ENCODE data around the gene POLN.

The POLN gene

DNA sequence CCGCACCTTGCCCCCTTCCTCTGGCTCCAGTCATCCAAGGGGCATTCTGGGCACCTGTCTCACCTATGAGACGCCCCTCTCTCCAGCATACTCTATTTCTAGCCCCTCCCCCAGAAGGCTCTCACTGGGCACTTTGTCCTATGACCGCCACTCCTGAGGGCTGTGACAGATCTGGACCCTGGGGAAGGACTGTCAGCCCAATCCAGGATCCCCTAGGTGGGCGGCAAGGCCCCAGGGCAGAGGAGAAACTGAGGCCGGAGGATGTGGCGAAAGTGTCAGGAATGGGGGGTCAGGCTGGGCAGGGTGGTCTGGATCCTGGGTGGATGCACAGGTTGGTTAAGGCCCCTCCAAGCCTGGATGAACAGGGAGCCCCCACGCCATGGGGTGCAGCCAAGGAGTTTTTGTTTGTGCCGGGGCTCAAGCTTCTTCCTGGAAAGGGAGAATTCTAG, 198.9 kb downstream of the POLN start:
- no peak for TF ChIP-seq EZH2phosphoT487 (IDR thresholded peaks at IDR 0.05; ENCODE audit: borderline replicate concordance)
- TF ChIP-seq, protein P1, sequence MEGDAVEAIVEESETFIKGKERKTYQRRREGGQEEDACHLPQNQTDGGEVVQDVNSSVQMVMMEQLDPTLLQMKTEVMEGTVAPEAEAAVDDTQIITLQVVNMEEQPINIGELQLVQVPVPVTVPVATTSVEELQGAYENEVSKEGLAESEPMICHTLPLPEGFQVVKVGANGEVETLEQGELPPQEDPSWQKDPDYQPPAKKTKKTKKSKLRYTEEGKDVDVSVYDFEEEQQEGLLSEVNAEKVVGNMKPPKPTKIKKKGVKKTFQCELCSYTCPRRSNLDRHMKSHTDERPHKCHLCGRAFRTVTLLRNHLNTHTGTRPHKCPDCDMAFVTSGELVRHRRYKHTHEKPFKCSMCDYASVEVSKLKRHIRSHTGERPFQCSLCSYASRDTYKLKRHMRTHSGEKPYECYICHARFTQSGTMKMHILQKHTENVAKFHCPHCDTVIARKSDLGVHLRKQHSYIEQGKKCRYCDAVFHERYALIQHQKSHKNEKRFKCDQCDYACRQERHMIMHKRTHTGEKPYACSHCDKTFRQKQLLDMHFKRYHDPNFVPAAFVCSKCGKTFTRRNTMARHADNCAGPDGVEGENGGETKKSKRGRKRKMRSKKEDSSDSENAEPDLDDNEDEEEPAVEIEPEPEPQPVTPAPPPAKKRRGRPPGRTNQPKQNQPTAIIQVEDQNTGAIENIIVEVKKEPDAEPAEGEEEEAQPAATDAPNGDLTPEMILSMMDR (conservative IDR thresholded peaks at IDR 0.05; ENCODE audit: low read length): no peak
- Histone ChIP-seq H3F3A (ENCODE audit: low read depth) (no peaks in the 10 kb centered on the region), H3K27me3 (ENCODE audit: insufficient read depth, low read length, poor library complexity, severe bottlenecking) (no peaks in the 10 kb centered on the region), H3K9me3 (ENCODE audit: insufficient read depth, low read depth, low read length) (no peaks in the 10 kb centered on the region), H3K36me3 (ENCODE audit: insufficient read depth, low read length) (no peaks in the 10 kb centered on the region), H3K4me2 (ENCODE audit: low read depth, low read length, poor library complexity, severe bottlenecking) (peak overlapping the region; percentile 31), H3K9ac (ENCODE audit: low read depth, low read length, poor library complexity, severe bottlenecking) (no peak overlapping the region), H4K20me1 (ENCODE audit: insufficient read depth, low read length, poor library complexity, severe bottlenecking) (no peaks in the 10 kb centered on the region), H3K79me2 (ENCODE audit: insufficient read depth, low read length) (no peaks in the 10 kb centered on the region), H3K4me1 (ENCODE audit: insufficient read depth, low read length, poor library complexity, severe bottlenecking) (no peaks in the 10 kb centered on the region), H3K9me2 (replicated peaks; ENCODE audit: low read depth, low read length) (no peaks in the 10 kb centered on the region), H3K4me3 (ENCODE audit: low read length, poor library complexity, severe bottlenecking) (peak overlapping the region; percentile 59), H2AFZ (ENCODE audit: low read length) (no peak overlapping the region)

DNA sequence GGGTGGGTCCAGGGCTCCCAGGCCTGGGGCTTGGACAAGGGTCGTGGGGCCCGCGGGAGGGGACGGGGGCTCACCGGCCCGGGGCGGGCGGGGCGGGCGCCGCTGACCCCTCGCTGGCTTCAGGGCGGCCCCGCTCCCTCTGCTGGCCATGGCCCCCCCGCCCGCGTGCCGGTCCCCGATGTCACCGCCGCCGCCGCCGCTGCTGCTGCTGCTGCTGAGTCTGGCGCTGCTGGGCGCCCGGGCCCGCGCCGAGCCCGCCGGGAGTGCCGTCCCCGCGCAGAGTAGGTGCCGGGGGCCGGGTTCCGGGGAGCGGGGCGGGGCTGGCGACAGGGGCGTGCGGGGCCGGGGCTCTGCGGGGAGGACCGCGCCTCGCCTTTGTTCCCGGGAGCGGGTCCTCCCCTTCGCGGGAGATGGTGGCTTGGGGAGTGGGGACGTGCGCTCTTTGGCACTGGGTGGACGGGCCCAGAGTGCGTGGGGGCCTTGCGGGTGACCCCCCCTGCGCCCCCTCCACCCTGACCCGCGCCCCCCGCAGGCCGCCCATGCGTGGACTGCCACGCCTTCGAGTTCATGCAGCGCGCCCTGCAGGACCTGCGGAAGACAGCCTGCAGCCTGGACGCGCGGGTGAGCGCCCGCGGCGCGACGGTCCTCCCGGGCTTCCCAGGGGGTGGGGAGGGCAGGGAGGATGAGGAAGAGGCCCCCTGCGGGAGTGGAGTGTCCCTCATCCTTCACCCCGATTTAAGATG, 199.5 kb downstream of the POLN start:
- H3K4me3 ChIP-seq (ENCODE audit: low read length, poor library complexity, severe bottlenecking): peak overlapping the region; percentile 59
- H3K4me2 ChIP-seq (ENCODE audit: low read depth, low read length, poor library complexity, severe bottlenecking): peak overlapping the region; percentile 31
- H3K27me3 ChIP-seq (ENCODE audit: insufficient read depth, low read length, poor library complexity, severe bottlenecking): no peaks in the 10 kb centered on the region
- no peaks in the 10 kb centered on the region for H4K20me1 ChIP-seq (ENCODE audit: insufficient read depth, low read length, poor library complexity, severe bottlenecking)
- no peaks in the 10 kb centered on the region for H3K4me1 ChIP-seq (ENCODE audit: insufficient read depth, low read length, poor library complexity, severe bottlenecking)
- no peak overlapping the region for H3K9ac ChIP-seq (ENCODE audit: low read depth, low read length, poor library complexity, severe bottlenecking)
- H3K9me2 ChIP-seq (replicated peaks; ENCODE audit: low read depth, low read length): no peaks in the 10 kb centered on the region
- H3F3A ChIP-seq (ENCODE audit: low read depth): no peaks in the 10 kb centered on the region
- TF ChIP-seq, protein P1 (conservative IDR thresholded peaks at IDR 0.05; ENCODE audit: low read length): no peak
- TF ChIP-seq EZH2phosphoT487 (IDR thresholded peaks at IDR 0.05; ENCODE audit: borderline replicate concordance): no peak
- H3K9me3 ChIP-seq (ENCODE audit: insufficient read depth, low read depth, low read length): no peaks in the 10 kb centered on the region
- H3K79me2 ChIP-seq (ENCODE audit: insufficient read depth, low read length): no peaks in the 10 kb centered on the region
- H3K36me3 ChIP-seq (ENCODE audit: insufficient read depth, low read length): no peaks in the 10 kb centered on the region
- no peak overlapping the region for H2AFZ ChIP-seq (ENCODE audit: low read length)

DNA sequence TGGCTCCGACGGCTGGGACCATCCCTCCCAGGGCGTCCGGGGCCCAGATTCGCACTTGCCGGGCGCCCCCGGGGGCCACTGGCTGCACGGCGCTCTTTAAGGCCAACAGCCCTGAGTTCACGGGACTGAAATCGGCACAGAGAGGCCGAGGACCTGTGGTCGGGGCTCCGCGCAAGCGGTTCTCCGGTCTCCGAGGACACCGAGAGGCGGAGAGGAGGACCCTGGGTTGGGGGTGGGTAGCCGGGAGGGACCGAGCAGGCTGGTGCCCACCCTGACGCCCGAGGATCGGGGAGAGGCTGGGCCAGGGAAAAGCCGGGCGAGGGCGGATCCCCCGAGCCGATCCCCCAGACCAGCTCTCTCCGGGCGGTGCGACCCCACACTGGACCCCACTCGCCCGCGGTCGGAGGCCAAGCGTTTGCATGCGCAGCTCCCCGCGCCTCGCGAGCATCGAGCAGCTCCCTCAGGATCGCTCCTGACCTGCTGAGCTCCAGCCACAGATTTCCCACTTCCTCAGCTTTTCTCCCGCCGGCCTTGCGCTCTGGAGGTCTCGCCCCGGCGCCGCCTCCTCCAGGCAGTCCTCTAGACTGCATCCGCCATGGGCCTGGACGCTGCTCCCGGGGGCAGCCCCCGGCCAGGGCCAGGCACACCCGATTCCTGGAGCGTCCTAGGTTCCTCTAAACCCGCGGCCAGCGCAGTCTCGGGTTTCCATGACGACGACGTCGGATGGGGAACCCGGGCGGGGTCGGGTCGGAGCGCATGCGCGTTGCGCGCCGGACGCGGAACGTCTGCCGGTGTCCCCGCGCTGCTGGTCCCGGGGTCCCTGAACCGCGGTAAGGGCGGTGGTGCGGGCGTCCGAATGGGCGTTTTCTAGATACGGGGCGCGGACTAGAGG, 200.4 kb downstream of the POLN start:
- H3K4me3 ChIP-seq (ENCODE audit: low read length, poor library complexity, severe bottlenecking): peak overlapping the region; percentile 59
- H3K9me2 ChIP-seq (replicated peaks; ENCODE audit: low read depth, low read length): no peaks in the 10 kb centered on the region
- 0 out of 2 replicates have a peak overlapping the region, but pooled peaks have one; percentile 30 for H2AFZ ChIP-seq (ENCODE audit: low read length)
- H3K79me2 ChIP-seq (ENCODE audit: insufficient read depth, low read length): no peaks in the 10 kb centered on the region
- H3K4me2 ChIP-seq (ENCODE audit: low read depth, low read length, poor library complexity, severe bottlenecking): peak overlapping the region; percentile 37
- H3K27me3 ChIP-seq (ENCODE audit: insufficient read depth, low read length, poor library complexity, severe bottlenecking): no peaks in the 10 kb centered on the region
- no peak overlapping the region for H3K9ac ChIP-seq (ENCODE audit: low read depth, low read length, poor library complexity, severe bottlenecking)
- H4K20me1 ChIP-seq (ENCODE audit: insufficient read depth, low read length, poor library complexity, severe bottlenecking): no peaks in the 10 kb centered on the region
- no peaks in the 10 kb centered on the region for H3F3A ChIP-seq (ENCODE audit: low read depth)
- TF ChIP-seq, protein P1 (conservative IDR thresholded peaks at IDR 0.05; ENCODE audit: low read length): no peak
- no peak for TF ChIP-seq EZH2phosphoT487 (IDR thresholded peaks at IDR 0.05; ENCODE audit: borderline replicate concordance)
- H3K4me1 ChIP-seq (ENCODE audit: insufficient read depth, low read length, poor library complexity, severe bottlenecking): no peaks in the 10 kb centered on the region
- no peaks in the 10 kb centered on the region for H3K9me3 ChIP-seq (ENCODE audit: insufficient read depth, low read depth, low read length)
- H3K36me3 ChIP-seq (ENCODE audit: insufficient read depth, low read length): no peaks in the 10 kb centered on the region

All from Loucy (cell line).